CD4-positive, alpha-beta T cell treated with Interferon alpha-2 for 1 hour (primary cell): ENCODE measurements around the gene TAOK2.

ENCODE experiments used
- DNase-seq, 2 donors: peaks; one replicate each; pipeline ENCODE4 v3.0.0-alpha.2; 2020 to 2022

Gene TAOK2

GRCh38 chr16:29963021-29963743, 10.5 kb upstream of the TAOK2 start:
- no peak for DNase-seq

- no peak for DNase-seq
These were observed 5.5 kb upstream of the TAOK2 start for GRCh38 chr16:29968205-29968604.

GRCh38 chr16:29971304-29971703, 2.4 kb upstream of the TAOK2 start:
- no peak for DNase-seq

GRCh38 chr16:29972500-29972899, 1.2 kb upstream of the TAOK2 start:
- DNase-seq = no peak

GRCh38 chr16:29972992-29973383, 680 bp upstream of the TAOK2 start:
- no peak for DNase-seq

GRCh38 chr16:29974291-29975133, 844 bp downstream of the TAOK2 start:
- peak; percentile 23 to 41 for DNase-seq

GRCh38 chr16:29975134-29975538, 1.5 kb downstream of the TAOK2 start:
- DNase-seq = no peak

- no peak for DNase-seq
These were observed 2.3 kb downstream of the TAOK2 start for GRCh38 chr16:29975811-29976511.

GRCh38 chr16:29977063-29977825, 3.6 kb downstream of the TAOK2 start:
- DNase-seq = no peak

GRCh38 chr16:29978081-29978480, 4.4 kb downstream of the TAOK2 start:
- DNase-seq = no peak

GRCh38 chr16:29978564-29979270, 5.0 kb downstream of the TAOK2 start:
- no peak for DNase-seq

- DNase-seq = no peak
These were observed 9.1 kb downstream of the TAOK2 start for GRCh38 chr16:29982560-29983419.

GRCh38 chr16:29983420-29984136, 9.9 kb downstream of the TAOK2 start:
- no peak for DNase-seq

GRCh38 chr16:29984137-29984763, 10.6 kb downstream of the TAOK2 start:
- DNase-seq = no peak

- no peak for DNase-seq
These were observed 11.1 kb downstream of the TAOK2 start for GRCh38 chr16:29984764-29985147.

- no peak for DNase-seq
These were observed 11.7 kb downstream of the TAOK2 start for GRCh38 chr16:29985271-29985811.

- no peak for DNase-seq
These were observed 12.6 kb downstream of the TAOK2 start for GRCh38 chr16:29986231-29986630.

- DNase-seq = no peak
These were observed 13.3 kb downstream of the TAOK2 start for GRCh38 chr16:29986931-29987330.

GRCh38 chr16:29987371-29988085, 13.9 kb downstream of the TAOK2 start:
- DNase-seq = no peak
